Keratinocyte (primary cell): ENCODE results near the gene RAP1GAP. TPM values are rescaled to one million over a fixed set of nuclear protein-coding genes. Genes with fewer than 3 reads are reported as not detected.
"Not testable (repeated sequence)": the region's sequence is repeated elsewhere in the genome, so short reads cannot be mapped to it uniquely, and the experiment has no call there.

Experiments
- DNase-seq: peaks from one replicate; pipeline ENCODE4 v3.0.0-alpha.2; 2011; ENCODE audit warnings: low read depth, missing footprints, low spot score
- FAIRE-seq: peaks from 2 replicates; lab custom pipeline; 2011; peaks lifted over from hg19 to GRCh38; lab: Jason Lieb, UNC
- H2AFZ ChIP-seq: 2 replicates; pipeline ENCODE4 v1.6.0; 2012; ENCODE audit warnings: low read length, control low read depth, inconsistent platforms; ENCODE audit not compliant: control insufficient read depth
- H3K27ac ChIP-seq: 2 replicates; pipeline ENCODE4 v1.5.1; 2011; ENCODE audit warnings: low read length; ENCODE audit not compliant: control insufficient read depth, insufficient read depth
- H3K27me3 ChIP-seq: 3 replicates; pipeline ENCODE4 v1.6.0; 2011; ENCODE audit warnings: low read length; ENCODE audit not compliant: control insufficient read depth, insufficient read depth; ENCODE audit errors: extremely low read depth
- H3K36me3 ChIP-seq, 2 experiments: 2 replicates in 1 of 2; 3 replicates in 1 of 2; pipeline ENCODE4 v1.5.1; 2011; ENCODE audit warnings: low read length in 2 of 2, mild to moderate bottlenecking in 1 of 2; ENCODE audit not compliant: control insufficient read depth in 2 of 2, insufficient read depth in 2 of 2; ENCODE audit errors: extremely low read depth in 1 of 2
- H3K4me1 ChIP-seq: 3 replicates; pipeline ENCODE4 v1.5.1; 2011; ENCODE audit warnings: low read length; ENCODE audit not compliant: control insufficient read depth, insufficient read depth; ENCODE audit errors: extremely low read depth
- H3K4me2 ChIP-seq: 3 replicates; pipeline ENCODE4 v1.6.0; 2011; ENCODE audit warnings: low read depth, low read length; ENCODE audit not compliant: control insufficient read depth, insufficient read depth; ENCODE audit errors: extremely low read depth
- H3K4me3 ChIP-seq, 3 experiments: fragments of 200-600 bp in 1 of 3; sonication (generic) in 1 of 3; 2 replicates in 2 of 3; 3 replicates in 1 of 3; pipeline ENCODE4 v1.5.1; 2011 to 2016; ENCODE audit warnings: low read length in 3 of 3, mild to moderate bottlenecking in 3 of 3, control low read depth in 2 of 3, inconsistent platforms in 1 of 3, low read depth in 1 of 3, mixed read lengths in 1 of 3, mixed run types in 1 of 3, moderate library complexity in 1 of 3; ENCODE audit not compliant: control insufficient read depth in 2 of 3, insufficient read depth in 2 of 3; ENCODE audit errors: extremely low read depth in 1 of 3
- H3K79me2 ChIP-seq: 2 replicates; pipeline ENCODE4 v1.6.0; 2012; ENCODE audit warnings: low read length; ENCODE audit not compliant: control insufficient read depth, insufficient read depth
- H3K9ac ChIP-seq: 3 replicates; pipeline ENCODE4 v1.6.0; 2011; ENCODE audit warnings: low read length; ENCODE audit not compliant: control insufficient read depth, insufficient read depth; ENCODE audit errors: extremely low read depth
- H3K9me1 ChIP-seq: 3 replicates; pipeline ENCODE4 v1.6.0; 2011; ENCODE audit warnings: low read length; ENCODE audit not compliant: control insufficient read depth, insufficient read depth; ENCODE audit errors: extremely low read depth
- H3K9me3 ChIP-seq: 2 replicates; pipeline ENCODE4 v1.5.1; 2012; ENCODE audit warnings: low read depth, low read length; ENCODE audit not compliant: control insufficient read depth
- H4K20me1 ChIP-seq: 3 replicates; pipeline ENCODE4 v1.6.0; 2011; ENCODE audit warnings: low read length; ENCODE audit not compliant: control insufficient read depth, insufficient read depth; ENCODE audit errors: extremely low read depth
- CTCF ChIP-seq, 3 experiments: IDR thresholded peaks in 1 of 3; conservative IDR thresholded peaks in 1 of 3; optimal IDR thresholded peaks in 1 of 3; 2 replicates in 2 of 3; 3 replicates in 1 of 3; pipeline versions ENCODE3 to v1.5.1; 2011; ENCODE audit warnings: low read length in 3 of 3, mild to moderate bottlenecking in 3 of 3, moderate library complexity in 2 of 3, control low read depth in 1 of 3, inconsistent platforms in 1 of 3; ENCODE audit not compliant: insufficient read depth in 2 of 3; ENCODE audit errors: extremely low read depth in 1 of 3
- EZH2 ChIP-seq: IDR thresholded peaks from one replicate; pipeline ENCODE4 v1.6.1; 2012; ENCODE audit warnings: inconsistent platforms, mild to moderate bottlenecking, low read length, moderate library complexity
- dilution Hi-C: fragments of 300-500 bp; cut with MboI; formaldehyde crosslinking; loops from one replicate; pipeline ENCODE4 v1.7.0; 2020; ENCODE audit warnings: low sequenced_read_pairs; ENCODE audit not compliant: extremely low pct_ligation_motif_present
- polyA plus RNA-seq, 5 experiments: library from polyadenylated mRNA; depleted of rRNA in 3 of 5; stranded (reverse) in 3 of 5; stranded (forward) in 1 of 5; unstranded in 1 of 5; fragments of >200 nt; gene quantifications; 1 replicate in 1 of 5; 2 replicates in 3 of 5; 3 replicates in 1 of 5; pipeline versions ENCODE4 v1.2.1 to v1.2.3, GENCODE V29; 2011 to 2012; ENCODE audit warnings: missing spikeins in 2 of 5, low read depth in 1 of 5, low replicate concordance in 1 of 5

RAP1GAP gene
- polyA plus RNA-seq, 1 donor (not counting 4 experiments of a cell fraction or from before 2014, with no cell fraction given), result 1.1 TPM

DNA sequence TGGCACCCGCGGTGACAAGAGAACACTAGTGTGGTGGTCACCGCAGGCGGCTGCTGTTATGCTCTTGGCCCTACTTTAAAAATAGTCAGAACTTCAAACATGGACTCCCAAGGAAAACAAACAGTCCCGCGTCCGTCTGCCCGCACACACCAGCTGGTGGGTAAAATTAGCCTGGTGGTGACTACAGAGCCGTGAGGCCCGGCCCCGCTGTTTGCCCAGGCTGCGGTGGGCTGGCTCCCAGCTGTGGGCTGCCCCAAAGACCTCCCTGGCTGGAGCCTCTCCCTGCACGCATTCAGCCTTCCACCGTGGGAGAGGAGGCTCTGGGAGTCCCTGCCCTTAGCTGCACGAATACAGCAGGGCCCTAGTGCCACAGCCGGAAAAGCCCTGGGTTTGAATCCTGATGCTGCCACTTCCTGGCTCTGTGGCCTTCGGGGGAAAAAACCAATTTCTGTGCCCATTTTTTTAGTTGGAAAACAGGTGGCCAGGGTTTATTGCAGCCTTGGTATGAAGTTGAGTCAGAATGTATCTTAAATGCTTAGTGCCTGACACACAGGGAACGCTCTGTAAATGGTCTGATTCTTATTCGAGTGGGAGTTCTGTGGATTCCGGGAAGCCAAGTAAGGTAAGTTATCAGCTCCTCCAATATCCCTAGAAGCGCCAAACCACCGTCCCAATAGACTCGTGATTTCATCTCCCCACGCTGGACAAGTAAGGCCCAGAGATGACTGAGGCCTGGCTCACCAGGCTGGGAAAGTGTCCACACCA lies 101.7 kb downstream of the RAP1GAP start:
- no peaks in the 10 kb centered on the region for H3K4me1 ChIP-seq
- H3K9me1 ChIP-seq, result no peaks in the 10 kb centered on the region
- H4K20me1 ChIP-seq, result no peaks in the 10 kb centered on the region
- DNase-seq, result no peak
- H3K27me3 ChIP-seq, result peaks cover 9% of the 10 kb centered on the region
- no peak overlapping the region for H3K4me3 ChIP-seq
- dilution Hi-C loops, result no loop called here
- no peaks in the 10 kb centered on the region for H3K79me2 ChIP-seq
- no peak overlapping the region for H3K9ac ChIP-seq
- no peak overlapping the region for H3K4me2 ChIP-seq
- no peak for TF ChIP-seq CTCF (optimal IDR thresholded peaks at IDR 0.05 in 1 of 3, IDR thresholded peaks at IDR 0.05 in 1 of 3, conservative IDR thresholded peaks at IDR 0.05 in 1 of 3; ENCODE audit: extremely low read depth in 1 of 3, insufficient read depth in 2 of 3, low read length in 3 of 3)
- TF ChIP-seq EZH2, result no peak
- no peak for FAIRE-seq
- H2AFZ ChIP-seq, result no peak overlapping the region
- no peaks in the 10 kb centered on the region for H3K36me3 ChIP-seq
- no peaks in the 10 kb centered on the region for H3K9me3 ChIP-seq
- no peak overlapping the region for H3K27ac ChIP-seq

DNA sequence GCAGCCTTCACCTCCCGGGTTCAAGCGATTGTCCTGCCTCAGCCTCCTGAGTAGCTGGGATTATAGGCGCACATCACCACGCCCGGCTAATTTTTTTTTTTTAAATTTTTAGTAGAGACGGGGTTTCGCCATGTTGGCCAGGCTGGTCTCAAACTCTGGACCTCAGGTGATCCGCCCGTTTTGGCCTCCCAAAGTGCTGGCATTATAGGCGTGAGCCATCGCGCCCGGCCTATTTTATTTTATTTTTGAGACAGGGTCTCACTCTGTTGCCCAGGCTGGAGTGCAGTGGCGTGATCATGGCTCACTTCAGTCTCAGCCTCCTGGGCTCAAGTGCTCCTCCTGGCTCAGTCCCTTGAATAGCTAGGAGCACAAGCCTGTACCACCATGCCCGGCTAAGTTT lies 102.8 kb downstream of the RAP1GAP start:
- H3K4me1 ChIP-seq, H3K9ac ChIP-seq, FAIRE-seq, H3K9me3 ChIP-seq, H3K9me1 ChIP-seq, H3K4me2 ChIP-seq, H3K27me3 ChIP-seq, H3K27ac ChIP-seq, H4K20me1 ChIP-seq, H3K79me2 ChIP-seq, H3K4me3 ChIP-seq, dilution Hi-C loops, DNase-seq, H2AFZ ChIP-seq, H3K36me3 ChIP-seq: not testable (repeated sequence)

- Histone ChIP-seq H3K9me3 (no peaks in the 10 kb centered on the region), H4K20me1 (no peaks in the 10 kb centered on the region), H3K9ac (no peak overlapping the region), H3K4me3 (no peak overlapping the region), H2AFZ (no peak overlapping the region), H3K27me3 (peaks cover 5% of the 10 kb centered on the region), H3K9me1 (no peaks in the 10 kb centered on the region), H3K36me3 (no peaks in the 10 kb centered on the region), H3K79me2 (no peaks in the 10 kb centered on the region), H3K4me2 (no peak overlapping the region), H3K27ac (no peak overlapping the region), H3K4me1 (no peaks in the 10 kb centered on the region)
- dilution Hi-C loops, result no loop called here
- FAIRE-seq, result no peak
- no peak for DNase-seq
- TF ChIP-seq CTCF (optimal IDR thresholded peaks at IDR 0.05 in 1 of 3, IDR thresholded peaks at IDR 0.05 in 1 of 3, conservative IDR thresholded peaks at IDR 0.05 in 1 of 3; ENCODE audit: extremely low read depth in 1 of 3, insufficient read depth in 2 of 3, low read length in 3 of 3), result no peak
- no peak for TF ChIP-seq EZH2
These were observed 103.9 kb downstream of the RAP1GAP start for GRCh38 chr1:21565285-21565684.
